ENCODE measurements around the gene PPP1R36. TPM values are rescaled to one million over a fixed set of nuclear protein-coding genes. Genes with fewer than 3 reads are reported as not detected.

PPP1R36 gene
- total and polyA plus RNA-seq, 2 of the 4 experiments (the other 2 are of a cell fraction) = 0.15 to 0.54 TPM

DNA sequence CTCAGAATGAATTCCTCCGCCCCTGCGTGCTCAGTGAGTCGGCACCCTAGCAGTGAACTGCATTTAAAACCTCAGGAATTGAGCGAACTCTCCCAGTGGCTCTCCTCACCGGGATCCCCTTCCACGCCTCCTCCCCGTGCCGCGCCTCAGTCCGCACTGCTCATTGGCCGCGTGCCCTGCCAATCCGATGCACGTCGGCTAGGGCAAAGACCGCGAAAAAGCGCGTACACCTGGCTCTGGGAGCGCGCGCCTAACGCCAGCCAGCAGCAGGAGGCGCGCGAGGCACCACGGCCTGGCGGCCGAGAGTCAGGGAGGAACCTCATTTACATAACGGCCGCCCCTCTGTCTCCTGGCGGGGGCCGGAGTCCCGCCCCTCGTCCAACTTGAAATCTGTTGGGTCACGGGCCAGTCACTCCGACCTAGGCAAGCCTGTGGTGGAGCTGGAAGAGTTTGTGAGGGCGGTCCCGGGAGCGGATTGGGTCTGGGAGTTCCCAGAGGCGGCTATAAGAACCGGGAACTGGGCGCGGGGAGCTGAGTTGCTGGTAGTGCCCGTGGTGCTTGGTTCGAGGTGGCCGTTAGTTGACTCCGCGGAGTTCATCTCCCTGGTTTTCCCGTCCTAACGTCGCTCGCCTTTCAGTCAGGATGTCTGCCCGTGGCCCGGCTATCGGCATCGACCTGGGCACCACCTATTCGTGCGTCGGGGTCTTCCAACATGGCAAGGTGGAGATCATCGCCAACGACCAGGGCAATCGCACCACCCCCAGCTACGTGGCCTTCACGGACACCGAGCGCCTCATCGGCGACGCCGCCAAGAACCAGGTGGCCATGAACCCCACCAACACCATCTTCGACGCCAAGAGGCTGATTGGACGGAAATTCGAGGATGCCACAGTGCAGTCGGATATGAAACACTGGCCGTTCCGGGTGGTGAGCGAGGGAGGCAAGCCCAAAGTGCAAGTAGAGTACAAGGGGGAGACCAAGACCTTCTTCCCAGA, 9.3 kb upstream of the PPP1R36 start, which contains the start of gene HSPA2 (continued):
- TF ChIP-seq, protein P1, sequence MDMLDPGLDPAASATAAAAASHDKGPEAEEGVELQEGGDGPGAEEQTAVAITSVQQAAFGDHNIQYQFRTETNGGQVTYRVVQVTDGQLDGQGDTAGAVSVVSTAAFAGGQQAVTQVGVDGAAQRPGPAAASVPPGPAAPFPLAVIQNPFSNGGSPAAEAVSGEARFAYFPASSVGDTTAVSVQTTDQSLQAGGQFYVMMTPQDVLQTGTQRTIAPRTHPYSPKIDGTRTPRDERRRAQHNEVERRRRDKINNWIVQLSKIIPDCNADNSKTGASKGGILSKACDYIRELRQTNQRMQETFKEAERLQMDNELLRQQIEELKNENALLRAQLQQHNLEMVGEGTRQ (IDR thresholded peaks at IDR 0.05; ENCODE audit: low read depth, low read length) = peak; percentile 62
- no peak for TF ChIP-seq CHD1 (IDR thresholded peaks at IDR 0.05; ENCODE audit: low read depth, low read length)
- TF ChIP-seq RFX5 (IDR thresholded peaks at IDR 0.05; ENCODE audit: low read depth, low read length) = 0 out of 2 replicates have a peak, but pooled peaks have one; percentile 3
